C4-2B (cell line): Measurements from ENCODE around the gene LIF.

Experiments used
- CTCF ChIP-seq: fragments of 450-650 bp; conservative IDR thresholded peaks from 2 replicates; pipeline ENCODE4 v1.5.1; 2017; ENCODE audit warnings: mild to moderate bottlenecking
- ZFX ChIP-seq: fragments of 450-650 bp; IDR thresholded peaks from 2 replicates; pipeline ENCODE4 v1.6.1; 2017

- TF ChIP-seq CTCF, result no peak
- no peak for TF ChIP-seq ZFX
Observed at GRCh38 chr22:30294830-30295229, 48.3 kb upstream of the LIF start.
